Fibroblast of peridontal ligament (primary cell): ENCODE results near the gene MIB1.
"Not testable (repeated sequence)": the region's sequence is repeated elsewhere in the genome, so short reads cannot be mapped to it uniquely, and the experiment has no call there.

Experiments
- DNase-seq: peaks from one replicate; pipeline ENCODE4 v3.0.0-alpha.2; 2010; ENCODE audit errors: extremely low read depth

MIB1 gene

GRCh38 chr18:21743166-21743832, 2.7 kb downstream of the MIB1 start:
- DNase-seq = no peak

- no peak for DNase-seq
Measured at GRCh38 chr18:21745231-21745630, 4.6 kb downstream of the MIB1 start.

- no peak for DNase-seq
Measured at GRCh38 chr18:21747268-21747667, 6.7 kb downstream of the MIB1 start.

DNA sequence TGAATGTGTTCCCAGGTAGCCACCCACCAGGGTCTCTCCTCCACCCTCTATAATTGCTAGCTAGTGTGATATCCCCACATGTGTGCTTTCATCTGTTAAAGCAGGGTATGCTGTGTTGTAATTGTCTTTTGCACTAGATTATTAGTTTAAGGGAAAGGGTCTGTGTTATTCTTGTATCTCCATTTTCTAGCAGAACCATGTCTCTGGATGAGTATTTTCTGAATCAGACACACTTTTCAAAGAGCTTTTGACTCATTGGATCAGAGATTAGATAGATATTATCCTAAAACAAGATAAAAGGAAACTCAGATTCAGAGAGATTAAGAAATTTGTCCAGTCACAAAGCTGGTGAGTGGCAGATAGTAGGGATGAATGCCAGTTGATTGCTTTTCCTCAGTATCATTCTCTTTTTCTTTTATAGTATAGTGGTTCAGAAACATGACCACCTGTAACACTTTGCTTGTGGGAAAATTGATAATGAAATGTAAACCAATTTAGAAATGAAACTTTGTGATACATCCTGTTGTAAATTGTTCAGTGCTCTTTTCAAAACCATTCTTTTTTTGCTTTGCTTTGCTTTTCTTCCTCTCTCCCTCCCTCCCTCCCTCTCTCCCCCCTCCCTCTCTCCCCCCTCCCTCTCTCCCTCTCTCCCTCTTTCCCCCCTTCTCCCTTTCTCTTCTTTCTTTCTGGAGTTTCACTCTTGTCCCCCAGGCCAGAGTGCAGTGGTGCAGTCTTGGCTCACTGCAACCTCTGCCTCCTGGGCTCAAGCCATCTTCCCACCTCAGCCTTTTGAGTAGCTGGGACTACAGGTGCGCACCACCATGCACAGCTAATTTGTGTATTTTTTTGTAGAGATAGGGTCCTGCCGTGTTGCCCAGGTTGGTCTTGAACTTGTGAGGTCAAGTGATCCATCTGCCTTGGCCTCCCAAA, 7.4 kb downstream of the MIB1 start:
- DNase-seq = no peak

- no peak for DNase-seq
Measured at GRCh38 chr18:21757833-21758232, 17.2 kb downstream of the MIB1 start.

GRCh38 chr18:21759836-21760235, 19.2 kb downstream of the MIB1 start:
- DNase-seq = no peak

DNA sequence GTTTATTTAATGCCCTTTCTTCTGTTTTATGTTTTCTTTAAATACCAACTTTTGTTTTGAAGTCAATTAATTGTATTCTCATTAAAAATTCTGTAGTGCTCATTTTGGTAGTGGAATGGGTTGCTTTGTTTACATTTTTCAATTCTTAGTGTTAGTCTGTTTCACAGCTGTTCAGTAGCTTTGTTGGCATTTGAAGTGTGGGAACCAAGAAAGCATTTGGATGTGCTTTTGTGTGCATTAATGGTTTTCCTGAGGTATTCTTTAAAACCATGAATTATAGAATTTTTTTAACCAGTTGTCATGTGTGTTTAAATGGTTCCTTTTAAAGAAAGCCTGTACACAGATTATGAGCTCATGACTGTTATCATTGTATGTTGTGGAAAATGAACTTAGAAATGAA, 19.7 kb downstream of the MIB1 start:
- peak; percentile 60 for DNase-seq

DNA sequence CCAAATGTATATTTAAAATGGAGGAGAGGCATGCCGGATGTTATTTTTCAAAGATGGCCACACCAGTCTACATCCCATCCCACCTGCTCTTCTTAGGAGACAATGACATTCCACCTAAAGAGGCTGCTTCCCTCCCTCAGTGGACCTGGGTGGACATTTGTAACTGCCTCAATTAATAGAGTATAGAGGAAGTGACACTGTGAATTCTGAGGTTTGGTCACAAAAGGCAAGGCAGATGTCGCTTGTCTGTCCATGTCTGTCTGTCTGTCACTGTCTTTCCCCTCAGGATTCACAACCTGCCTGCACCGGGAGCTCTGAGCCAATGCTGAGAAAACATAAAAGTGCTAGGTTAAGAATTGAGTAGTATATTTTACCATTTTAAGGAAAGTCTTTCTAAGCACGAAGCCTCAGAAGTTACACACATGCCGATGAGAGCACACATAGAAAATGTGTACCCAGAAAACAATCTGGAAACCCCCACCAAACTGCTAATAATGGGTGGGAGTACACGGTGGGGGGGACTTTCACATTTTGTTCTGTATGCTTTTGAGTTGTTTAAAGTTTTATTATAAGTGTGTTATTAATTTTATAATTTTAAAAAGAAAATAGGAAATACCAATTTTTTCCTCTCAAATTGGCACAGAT, 21.0 kb downstream of the MIB1 start:
- DNase-seq = no peak

DNA sequence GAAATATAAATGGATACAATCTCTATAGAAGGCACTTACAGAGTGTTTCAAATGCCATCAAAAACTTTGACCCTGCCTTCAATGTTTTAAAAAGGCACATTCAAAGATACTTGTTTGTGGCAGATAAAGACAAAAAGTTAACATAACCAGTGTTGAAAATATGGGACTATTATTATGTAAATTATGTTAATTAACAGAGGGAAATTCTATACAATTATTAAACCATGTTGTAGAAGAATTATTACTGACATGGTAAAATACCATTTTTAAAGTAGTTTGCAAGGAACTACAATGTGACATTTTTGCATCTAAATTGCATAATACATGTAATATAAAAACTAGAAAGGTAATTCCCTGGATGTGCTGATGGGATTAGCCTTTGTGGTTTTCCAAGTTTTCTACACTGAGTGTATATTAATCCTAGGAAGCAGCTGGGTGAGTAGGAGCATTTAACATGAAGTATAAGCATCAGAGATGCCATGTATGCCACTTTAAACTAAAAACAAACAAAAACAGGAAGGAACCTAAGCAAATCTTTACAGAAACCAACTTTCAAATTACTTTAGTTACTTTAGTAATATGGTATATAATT, 21.7 kb downstream of the MIB1 start:
- DNase-seq = no peak

GRCh38 chr18:21763846-21764646, 23.5 kb downstream of the MIB1 start:
- no peak for DNase-seq

DNA sequence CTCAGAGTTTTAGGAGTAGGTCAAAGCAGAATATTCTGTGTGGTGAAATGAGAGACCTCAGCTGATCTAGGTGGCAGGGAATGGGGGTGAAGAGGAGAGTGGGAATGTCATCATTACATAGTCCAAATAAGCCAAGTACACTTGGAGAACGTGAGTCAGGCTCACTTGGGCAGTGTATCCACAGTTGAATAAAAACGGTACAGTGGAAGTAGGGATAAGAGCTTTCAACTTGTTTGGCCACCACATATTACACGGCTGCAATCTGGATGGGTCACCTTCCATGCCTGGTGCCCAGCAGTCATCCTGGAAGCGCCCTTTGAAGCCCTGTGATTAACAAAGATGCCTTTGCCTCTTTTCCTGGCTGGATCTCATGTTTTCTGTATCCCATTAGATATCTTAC, 28.6 kb downstream of the MIB1 start:
- DNase-seq = no peak

GRCh38 chr18:21774722-21775121, 34.1 kb downstream of the MIB1 start:
- no peak for DNase-seq

- DNase-seq = peak; percentile 24
Measured at GRCh38 chr18:21777814-21778213, 37.2 kb downstream of the MIB1 start.

GRCh38 chr18:21786526-21786925, 45.9 kb downstream of the MIB1 start:
- DNase-seq = no peak

- not testable (repeated sequence) for DNase-seq
Measured at GRCh38 chr18:21796089-21796488, 55.5 kb downstream of the MIB1 start.

DNA sequence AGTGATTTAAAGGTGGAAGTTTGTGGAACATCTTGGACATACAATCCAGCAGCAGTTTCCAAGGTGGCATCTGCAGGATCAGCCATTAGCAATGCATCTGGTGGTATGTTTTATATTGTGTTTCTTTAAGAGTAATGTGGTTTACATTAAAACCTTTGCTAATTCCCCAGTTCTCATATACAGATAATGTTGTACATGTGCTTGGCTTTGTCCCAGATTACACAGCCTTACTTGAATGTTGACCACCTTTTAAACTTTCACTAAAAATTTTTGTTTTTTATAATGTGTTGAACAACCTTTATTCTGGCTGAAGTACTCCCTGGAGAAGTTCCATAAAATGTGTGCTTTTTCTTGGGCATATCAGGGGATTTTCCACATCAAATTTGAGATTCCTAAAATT, 57.5 kb downstream of the MIB1 start:
- DNase-seq = peak; percentile 21

DNA sequence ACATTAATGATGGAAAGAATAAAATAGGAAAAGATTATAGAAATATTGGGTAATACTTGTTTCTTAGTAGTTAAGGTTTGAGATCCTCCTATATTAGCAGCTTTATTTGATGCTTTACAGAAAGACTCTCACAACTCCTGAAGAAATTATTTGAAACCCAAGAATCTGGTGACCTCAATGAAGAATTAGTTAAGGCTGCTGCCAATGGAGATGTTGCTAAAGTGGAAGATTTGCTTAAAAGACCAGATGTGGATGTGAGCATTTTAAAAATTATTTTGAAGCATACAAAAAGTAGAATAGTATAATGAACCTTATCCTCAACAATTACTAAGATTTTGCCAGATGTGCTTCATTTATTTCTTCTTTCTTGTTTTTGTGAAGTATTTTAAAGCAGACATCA, 59.1 kb downstream of the MIB1 start:
- DNase-seq = peak; percentile 48

- peak; percentile 71 for DNase-seq
Measured at GRCh38 chr18:21803495-21803894, 62.9 kb downstream of the MIB1 start.

DNA sequence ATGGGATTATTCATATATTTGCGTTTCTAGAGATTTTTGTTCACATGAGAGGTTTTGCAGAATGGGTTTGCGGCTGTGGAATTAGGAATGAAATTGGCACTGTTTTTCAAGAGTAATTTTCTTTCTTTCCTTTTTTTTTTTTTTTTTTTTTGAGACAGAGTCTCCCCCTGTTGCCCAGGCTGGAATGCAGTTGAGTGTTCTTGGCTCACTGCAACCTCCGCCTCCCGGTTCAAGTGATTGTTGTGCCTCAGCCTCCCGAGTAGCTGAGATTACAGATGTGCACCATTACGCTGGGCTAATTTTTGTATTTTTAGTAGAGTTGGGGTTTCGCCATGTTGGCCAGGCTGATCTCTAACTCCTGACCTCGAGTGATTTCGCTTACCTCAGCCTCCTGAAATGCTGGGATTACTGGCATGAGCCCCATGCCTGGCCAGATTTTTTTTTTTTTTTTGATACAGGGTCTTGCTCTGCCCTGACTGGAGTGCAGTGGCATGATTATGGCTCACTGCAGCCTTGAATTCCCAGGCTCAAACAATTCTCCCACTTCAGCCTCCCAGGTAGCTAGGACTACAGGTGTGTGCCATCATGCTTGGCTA, 65.3 kb downstream of the MIB1 start:
- DNase-seq = no peak

GRCh38 chr18:21808185-21808584, 67.6 kb downstream of the MIB1 start:
- no peak for DNase-seq

- no peak for DNase-seq
Measured at GRCh38 chr18:21809725-21810124, 69.1 kb downstream of the MIB1 start.
